Kasumi-1 (cell line): Measurements from ENCODE around the gene SNAP29.
"Not testable (repeated sequence)": the region's sequence is repeated elsewhere in the genome, so short reads cannot be mapped to it uniquely, and the experiment has no call there.

ENCODE experiments used
- DNase-seq, 2 experiments: peaks; one replicate each; lab custom pipeline; 2025; lab: John Stamatoyannopoulos, UW

Gene SNAP29

DNA sequence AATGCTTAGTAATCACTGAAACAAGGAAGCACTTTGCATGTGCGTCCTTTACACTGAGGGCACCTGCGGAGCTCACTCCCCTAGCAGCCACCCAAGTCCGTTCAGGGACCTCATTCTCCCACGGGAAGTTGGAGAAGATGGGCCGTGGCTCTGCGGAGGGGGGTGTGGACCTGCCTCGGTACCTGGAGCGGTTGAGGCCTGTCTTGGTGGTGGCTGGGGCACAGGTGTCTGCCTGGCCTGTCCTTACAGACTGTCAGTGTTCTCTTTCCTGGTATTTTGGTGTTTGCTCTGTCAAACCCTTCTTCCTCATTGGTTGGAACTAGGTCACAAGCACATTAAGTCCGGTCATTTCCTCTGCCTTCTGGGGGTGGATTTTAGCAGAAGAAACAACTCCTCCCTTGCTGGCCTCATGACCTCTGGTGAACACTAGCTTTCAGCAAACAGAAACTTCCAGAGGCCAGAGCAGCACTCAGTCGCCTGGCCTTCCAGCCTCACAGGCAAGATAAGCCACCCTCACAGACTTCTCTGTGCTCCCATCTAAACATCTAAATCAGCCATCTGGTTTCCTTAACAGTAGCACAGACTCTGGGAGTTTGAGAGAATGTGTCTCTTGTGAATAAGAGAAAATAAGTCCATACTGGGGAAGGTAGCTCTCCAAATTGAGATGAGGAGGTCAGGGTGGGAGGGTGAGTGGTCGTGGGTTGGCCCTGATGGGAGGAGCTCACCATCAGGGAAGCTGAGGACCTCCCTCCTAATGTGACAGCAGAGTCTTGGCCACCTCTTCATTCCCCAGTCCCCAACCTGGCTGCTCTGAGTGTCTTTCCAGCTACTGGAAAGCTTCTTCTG is 8.6 kb downstream of the SNAP29 start:
- no peak for DNase-seq

DNA sequence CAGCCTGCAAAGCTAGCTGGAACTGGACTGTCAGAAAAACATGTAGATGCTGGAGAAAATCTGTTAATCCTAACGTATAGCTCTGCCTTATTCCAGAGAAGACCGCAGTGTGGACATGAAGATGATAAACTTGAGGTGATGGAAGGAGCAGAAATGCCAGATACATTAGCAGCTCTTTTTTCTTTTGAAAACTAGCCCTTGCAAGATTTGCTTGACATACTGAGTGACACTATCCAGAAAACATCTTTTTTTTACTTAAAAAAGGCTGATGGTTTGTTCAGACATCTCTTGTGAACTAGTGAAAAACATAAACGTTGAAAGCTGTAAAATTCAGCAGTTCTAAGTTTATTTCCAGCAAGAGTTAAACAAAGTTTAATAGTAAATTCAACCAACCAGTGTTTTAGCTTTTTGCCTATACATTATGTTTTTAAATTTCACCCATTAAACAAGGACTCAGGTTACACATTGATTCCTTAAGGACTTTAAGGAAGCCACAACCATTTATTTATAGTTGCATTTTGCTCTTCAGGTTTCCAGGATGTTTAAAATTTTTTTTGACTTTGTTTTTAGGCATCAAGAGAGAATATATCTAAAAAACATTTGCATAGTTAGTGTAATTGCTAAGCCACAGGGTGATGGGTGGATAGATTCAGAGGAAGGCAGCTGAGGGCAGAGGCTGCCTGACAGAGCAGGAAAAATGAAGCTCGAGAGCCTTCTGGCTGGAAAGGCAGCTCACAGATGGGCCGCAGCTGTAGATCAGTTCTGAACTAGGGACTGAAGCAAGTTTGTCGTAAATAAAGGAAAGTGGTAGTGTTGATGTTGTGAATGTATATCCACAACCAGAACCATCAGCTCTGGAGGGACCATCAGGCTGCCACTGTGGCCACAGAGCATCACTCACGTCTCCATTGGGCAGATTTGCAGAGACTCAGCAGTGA is 9.5 kb downstream of the SNAP29 start:
- DNase-seq: no peak

DNA sequence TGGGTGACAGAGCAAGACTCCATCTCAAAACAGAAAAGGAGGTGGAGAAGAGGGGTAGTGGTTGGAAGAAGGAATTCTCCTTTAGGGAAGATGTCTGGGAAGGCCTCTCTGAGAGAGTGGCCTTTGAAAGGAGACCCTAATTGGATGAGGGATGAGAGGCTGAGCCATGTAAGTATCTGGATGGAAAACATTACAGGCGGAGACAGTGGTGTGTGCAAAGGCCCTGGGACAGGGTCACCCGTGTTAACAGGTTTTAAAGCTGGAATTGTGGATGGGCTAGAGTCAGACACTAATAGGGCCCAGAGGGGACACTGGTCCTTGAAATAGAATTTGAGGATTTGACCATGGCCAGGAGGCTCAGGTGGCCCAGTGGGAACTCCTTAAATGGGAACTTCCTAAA is 10.4 kb downstream of the SNAP29 start:
- no peak for DNase-seq

DNA sequence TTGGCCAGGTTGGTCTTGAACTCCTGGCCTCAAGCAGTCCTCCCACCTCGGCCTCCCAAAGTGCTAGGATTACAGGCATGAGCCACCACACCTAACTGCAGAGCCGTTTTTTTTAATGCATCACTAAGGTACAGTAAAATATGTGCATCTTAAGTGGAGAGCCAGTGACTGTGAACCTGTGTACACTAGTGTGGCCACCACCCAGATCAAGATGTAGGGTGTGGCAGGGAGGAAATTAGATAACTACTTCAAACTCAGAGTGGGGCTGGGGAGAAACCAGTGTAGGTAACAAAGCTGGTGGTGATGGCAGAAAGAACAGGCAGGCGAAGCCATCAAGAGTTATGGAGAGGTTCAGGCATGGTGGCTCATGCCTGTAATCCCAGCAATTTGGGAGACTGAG is 14.4 kb downstream of the SNAP29 start:
- no peak for DNase-seq

DNA sequence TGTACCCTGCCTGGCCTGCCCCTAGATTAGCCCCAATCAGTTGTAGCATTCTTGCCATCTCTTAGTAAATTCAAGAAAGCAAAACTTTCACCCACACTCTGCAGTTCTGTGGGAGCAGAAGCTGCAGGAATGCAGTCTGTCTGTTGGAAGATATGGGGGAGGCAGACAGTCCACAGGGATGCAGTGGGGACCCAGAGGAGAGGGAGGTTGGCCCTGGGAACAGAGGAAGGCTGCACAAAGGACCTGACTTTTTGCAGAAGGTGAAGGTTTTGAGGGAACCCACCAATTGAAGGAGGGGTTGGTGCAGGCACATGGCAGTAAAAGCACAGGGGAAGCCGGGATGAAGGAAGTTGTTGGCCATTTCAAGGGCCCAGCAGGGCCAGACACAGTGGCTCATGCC is 16.5 kb downstream of the SNAP29 start:
- no peak for DNase-seq

DNA sequence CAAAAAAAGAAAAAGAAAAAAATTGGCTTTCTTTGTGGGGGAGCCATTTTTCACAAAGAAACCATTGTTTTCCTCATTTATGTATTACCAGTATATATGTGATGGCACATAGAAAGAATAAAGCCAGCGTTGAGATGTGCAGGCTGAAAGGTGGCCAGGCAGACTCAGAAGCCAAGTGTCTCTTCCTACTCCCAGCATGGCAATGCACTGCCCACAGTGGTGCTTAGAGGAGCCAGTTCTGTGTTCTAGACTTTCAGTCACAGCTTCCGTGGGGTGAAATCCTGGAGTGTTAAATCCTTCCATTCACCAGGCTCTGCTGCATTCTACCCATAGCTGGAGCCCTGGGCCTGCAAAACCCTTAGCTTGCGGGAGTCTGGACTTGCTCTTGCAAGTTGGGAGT is 18.9 kb downstream of the SNAP29 start:
- DNase-seq: no peak

DNA sequence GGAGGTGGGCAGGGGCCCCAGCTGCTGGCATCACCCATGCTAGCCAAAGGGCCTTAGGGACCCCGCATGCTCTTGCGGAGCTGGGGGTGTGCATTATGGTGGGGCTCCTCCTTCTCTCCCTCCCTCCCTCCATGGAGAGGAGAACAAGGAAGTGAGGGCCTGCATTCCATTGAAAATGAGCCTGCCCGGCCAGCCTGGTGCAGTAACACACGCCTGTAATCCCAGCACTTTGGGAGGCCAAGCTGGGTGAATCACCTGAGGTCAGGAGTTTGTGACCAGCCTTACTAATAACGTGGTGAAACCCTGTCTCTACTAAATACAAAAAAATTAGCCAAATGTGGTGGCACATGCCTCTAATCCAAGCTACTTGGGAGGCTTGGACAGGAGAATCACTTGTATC is 22.4 kb downstream of the SNAP29 start:
- no peak for DNase-seq

DNA sequence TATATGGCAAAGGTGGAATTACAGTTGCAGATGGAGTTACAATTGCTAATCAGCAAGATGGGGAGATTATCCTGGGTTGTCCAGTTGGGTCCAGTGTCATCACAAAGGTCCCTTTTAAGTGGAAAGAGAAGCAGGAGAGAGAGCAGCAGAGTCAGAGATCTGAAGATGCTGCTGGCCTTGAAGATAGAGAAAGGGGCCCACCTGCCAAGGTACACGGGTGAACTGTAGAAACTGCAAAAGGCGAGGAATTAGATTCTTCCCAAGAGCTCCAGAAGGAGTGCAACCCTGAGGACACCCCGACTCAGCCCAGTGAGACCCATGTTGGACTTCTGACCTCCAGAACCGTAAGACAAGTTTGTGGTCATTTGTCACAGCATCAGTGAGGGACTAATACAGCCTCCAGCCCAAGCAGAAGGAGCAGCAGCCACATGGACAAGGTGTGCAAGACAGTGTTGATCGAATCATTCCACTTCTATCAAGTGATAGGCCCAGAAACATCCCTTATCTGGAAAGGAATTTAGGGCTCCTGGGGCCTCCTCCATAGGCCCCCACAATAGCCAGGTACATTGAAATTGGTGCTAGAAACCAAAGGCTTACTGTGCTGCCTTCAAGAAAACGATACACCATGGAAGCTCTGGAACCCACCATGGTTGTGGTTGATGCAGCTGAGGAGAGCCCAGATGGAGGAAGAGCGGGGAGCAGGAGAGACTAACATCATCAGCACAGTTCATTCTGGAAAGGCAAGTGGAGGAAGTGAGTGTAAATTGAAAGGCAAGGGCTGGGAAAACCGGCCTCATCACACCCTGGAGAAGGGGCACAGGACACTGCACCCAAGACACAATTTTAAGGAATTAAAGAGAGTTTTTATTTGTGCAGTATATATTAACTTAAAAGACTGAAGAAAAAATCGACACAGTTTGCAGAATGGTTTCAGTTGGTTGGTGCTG is 23.3 kb downstream of the SNAP29 start:
- no peak for DNase-seq

DNA sequence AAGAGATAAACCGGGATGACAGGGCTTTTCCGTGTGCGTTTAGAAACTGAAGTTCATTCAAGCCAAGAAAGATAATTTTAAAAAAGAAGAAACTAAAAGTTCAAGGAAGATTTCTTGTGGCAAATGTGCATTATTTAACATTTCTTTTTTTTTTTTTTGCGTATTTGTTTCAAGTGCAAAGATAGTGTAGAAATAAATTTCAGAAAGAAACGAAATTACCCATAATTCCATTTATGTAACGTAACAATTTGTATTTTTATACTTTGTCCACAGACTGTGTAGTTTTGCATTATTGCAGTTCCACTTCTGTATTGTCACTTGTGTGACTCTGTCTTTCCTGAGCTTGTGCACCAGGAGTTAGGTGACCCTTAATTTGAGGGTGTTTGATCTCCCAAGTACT is 24.0 kb downstream of the SNAP29 start:
- no peak for DNase-seq

DNA sequence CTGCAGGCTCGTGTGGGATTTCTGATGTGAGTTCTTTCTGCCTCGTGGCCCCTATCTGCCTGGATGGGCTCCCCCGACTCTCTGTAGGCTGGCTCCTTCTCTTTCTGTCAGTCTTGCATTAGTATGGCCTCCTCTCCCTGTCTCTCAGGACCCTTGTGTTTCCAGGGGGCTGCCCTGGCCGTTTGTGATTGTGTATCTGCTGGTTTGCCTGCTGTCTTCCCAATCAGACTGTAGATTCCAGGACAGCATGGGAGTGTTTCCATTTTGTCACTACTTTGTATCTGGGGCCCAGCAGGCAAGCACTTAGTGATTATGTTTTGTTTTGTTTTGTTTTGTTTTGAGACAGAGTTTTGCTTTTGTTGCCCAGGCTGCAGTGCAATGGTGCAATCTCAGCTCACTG is 25.6 kb downstream of the SNAP29 start:
- DNase-seq: no peak

DNA sequence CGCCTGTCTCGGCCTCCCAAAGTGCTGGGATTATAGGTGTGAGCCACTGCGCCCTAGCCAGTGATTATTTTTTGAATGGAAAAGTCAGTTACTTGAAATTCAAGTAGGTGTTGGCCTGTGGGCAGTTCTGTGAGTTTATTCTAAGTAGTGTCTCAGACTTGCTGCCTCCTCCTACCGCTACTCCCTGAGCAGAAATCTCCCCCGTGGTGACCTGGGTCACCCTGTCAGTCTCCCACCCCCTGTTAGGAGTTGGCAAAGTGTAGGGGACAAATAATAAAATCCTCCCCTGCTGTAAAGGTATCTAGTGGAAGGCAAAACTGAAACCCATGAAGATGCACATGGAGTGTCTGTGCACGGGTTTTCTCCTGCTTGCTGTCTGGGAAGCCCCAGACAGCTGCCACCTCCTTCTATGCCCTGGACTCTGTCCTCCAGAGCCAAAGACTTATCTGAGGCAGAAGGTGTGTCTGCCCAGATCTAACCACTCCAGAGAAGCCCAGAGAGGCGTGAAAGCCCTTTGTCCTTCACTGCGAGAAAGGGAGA is 26.3 kb downstream of the SNAP29 start:
- no peak for DNase-seq

DNA sequence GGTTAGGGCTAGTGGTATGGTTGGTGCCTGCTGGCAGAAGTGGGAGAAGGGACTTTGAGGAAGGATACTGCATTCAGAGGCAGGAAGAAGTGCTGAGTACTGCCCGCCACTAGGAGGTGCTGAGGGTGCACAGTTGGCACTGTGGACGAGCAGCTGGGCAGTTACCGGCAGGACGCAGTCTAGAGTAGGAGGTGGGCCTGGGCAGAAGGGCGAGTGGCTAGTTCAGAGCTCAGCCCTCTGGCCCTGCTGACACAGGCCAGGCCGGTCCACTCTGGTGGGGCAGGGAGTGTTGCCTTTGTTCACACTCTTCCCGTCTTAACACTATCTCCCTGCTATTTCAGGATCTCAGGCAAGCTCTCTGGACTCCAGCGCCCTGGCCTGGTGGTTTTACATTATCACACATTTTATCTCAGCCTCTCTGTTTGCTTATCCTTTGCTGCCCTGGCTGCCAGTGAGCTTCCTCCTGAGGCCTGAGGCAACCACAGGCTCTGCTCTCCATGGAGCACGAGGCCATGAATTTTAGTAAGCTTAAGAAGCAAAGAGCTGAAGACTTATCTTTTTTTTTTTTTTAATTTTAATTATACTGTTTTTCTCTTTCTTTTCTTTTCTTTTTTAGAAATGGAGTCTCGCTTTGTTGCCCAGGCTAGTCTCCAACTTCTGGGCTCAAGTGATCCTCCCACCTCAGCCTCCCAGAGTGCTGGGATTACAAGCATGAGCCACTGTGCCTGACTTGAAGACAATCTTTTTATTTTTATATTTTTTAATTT is 26.9 kb downstream of the SNAP29 start:
- peak; percentile 87 to 93 for DNase-seq

DNA sequence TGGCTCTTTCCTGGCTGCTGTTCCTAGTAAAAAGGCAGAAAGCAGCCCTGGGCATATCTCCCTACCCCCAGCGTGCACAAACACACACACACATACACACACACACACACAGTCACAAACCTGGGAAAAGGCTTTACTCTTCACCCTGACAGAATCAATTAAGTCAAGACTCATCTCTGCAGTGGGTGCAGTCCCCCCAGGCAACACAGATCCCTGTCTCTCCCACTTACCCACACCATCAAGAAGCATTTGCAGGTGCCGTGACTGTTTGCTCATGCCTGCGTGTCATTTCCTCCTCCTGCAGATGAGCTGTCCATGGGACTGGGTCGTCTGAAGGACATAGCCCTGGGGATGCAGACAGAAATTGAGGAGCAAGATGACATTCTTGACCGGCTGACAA is 28.6 kb downstream of the SNAP29 start:
- no peak for DNase-seq

DNA sequence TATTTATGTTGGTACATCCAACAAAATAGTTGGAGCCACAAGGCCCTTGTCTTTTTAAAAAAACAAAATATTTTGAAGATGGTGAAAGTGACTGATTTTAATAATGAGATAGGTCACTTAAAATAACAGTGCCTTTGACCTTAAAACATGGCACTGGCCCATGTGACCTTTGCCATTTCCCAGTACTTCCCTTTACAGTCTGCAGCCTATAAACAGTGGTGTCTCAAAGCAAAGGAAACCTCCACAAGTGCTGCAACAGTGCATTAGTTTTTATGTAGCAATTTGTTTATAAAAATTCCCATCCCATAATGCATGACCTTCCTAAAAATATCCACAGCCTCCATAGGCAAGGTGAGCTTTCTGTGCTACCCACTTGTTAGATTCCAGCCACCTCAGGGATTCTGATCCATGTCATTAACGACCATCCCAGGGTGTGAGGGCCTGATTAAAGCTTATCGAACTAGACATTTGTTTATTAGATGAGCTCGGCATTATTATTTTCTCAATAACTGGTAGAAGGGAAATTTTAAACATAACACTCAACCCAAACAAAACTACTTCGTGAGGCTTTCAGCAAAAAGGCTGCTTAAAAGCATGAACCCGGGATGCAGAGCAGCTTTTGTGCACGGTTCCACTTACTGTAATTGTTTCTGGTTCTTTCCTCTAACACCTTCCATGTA is 30.4 kb downstream of the SNAP29 start:
- DNase-seq: no peak

DNA sequence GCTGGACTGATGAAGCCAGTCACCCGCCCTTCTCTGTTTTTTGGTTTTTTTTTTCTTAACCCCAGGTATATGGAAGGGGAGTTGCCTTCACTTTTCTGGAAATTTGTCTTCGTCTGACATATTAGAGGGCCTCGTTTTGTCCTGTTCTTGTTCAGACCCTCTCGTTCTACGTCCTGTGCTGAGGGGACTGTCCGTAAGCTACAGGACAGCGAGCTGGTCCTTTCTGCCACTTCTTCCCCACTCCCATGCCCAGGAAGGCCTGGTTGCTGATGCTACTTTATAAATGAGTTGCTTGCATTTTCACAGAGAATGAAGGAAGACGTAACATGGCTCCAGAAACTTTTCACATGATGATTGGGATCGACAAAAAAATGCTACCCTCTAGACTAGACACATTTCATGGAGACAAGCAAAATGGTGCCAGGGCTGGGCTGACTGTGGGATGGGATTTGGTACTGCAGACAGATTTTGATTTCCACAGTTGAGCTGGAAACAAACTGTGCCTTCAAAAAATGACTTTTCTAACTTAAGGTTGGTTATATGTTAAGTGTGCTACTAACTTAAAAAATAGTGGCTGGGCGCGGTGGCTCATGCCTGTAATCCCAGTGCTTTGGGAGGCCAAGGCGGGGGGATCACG is 31.2 kb downstream of the SNAP29 start:
- DNase-seq: no peak

DNA sequence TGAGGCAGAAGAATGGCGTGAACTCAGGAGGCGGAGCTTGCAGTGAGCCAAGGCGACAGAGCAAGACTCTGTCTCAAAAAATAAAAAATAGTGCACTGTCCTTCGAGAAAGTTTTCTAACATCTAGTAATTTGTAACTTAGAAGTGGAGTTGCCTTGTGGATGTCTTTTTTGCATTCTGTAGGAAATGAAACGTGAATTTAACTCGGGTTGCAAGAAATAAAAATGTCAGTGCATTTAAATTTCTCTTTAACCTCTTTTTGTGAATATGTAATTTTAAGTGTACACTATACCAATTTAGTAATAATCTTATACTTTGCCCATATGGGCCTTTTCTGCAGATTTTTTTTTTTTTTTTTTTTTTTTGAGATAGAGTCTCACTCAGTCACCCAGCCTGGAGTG is 32.2 kb downstream of the SNAP29 start:
- no peak for DNase-seq

DNA sequence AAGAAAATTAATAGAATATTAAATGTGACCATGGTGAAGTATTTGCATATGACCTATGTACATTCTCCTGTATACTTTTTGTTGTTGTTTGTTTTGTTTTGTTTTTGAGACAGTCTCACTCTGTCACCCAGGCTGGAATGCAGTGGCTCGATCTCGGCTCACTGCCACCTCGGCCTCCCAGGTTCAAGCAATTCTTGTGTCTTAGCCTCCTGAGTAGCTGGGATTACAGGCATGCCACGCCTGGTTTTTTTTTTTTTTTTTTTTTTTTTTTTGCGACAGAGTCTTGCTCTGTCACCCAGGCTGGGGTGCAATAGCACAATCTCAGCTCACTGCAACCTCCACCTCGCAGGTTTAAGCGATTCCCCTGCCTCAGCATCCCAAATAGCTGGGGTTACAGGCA is 38.9 kb downstream of the SNAP29 start:
- DNase-seq: not testable (repeated sequence)

DNA sequence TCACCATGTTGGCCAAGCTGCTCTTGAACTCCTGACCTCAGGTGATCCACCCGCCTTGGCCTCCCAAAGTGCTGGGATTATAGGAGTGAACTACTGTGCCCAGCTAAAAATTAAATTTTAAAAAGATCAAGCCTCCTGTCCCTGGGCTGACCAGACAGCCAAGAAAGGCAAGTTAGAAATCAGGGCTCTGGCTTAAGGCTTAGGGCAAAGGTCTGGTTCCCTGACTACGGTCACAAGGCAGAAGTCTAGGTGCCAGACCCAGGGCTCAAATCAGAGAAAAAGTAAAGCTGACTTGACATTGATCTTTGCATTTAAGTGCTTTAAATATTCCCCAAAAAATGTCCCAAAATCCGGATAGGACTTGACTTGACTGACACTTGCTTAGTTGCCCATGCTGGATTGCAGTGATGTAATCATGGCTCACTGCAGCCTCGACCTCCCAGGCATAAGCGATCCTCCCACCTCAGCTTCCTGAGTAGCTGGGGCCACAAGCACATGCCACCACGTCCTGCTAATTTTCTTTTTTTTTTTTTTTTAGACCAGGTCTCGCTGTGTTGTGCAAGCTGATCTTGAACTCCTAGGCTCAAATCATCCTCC is 41.1 kb downstream of the SNAP29 start:
- DNase-seq: no peak
